Mesenchymal stem cell (in vitro differentiated cells and primary cell): Measurements from ENCODE around the gene SLC5A5.

Experiments used
- DNase-seq: peaks from one replicate; pipeline ENCODE4 v3.0.0-alpha.2; 2013
- H2AFZ ChIP-seq: one replicate; pipeline ENCODE4 v1.6.1; 2013; ENCODE audit warnings: low read depth, mild to moderate bottlenecking, control low read depth, inconsistent platforms, low read length, moderate library complexity
- H2AK5ac ChIP-seq: 2 replicates; pipeline ENCODE4 v1.6.1; 2013; ENCODE audit warnings: low read length, moderate library complexity, mild to moderate bottlenecking, inconsistent platforms; ENCODE audit not compliant: severe bottlenecking
- H2BK120ac ChIP-seq: one replicate; pipeline ENCODE4 v1.6.1; 2013; ENCODE audit warnings: low read depth, mild to moderate bottlenecking, inconsistent platforms, low read length, moderate library complexity
- H2BK12ac ChIP-seq, 2 experiments: one replicate each; pipeline ENCODE4 v1.6.1; 2013; ENCODE audit warnings: inconsistent platforms in 2 of 2, low read length in 2 of 2, mild to moderate bottlenecking in 2 of 2, moderate library complexity in 2 of 2, control low read depth in 1 of 2
- H2BK15ac ChIP-seq: one replicate; pipeline ENCODE4 v1.6.1; 2013; ENCODE audit warnings: mild to moderate bottlenecking, low read depth, inconsistent platforms; ENCODE audit not compliant: poor library complexity, severe bottlenecking
- H2BK5ac ChIP-seq: 2 replicates; pipeline ENCODE4 v1.6.1; 2013; ENCODE audit warnings: low read depth, mild to moderate bottlenecking, low read length, control low read depth, inconsistent platforms; ENCODE audit not compliant: poor library complexity, severe bottlenecking
- H3K14ac ChIP-seq, 2 experiments: one replicate each; pipeline ENCODE4 v1.6.1; 2013; ENCODE audit warnings: inconsistent platforms in 2 of 2, low read length in 2 of 2, control low read depth in 1 of 2, mild to moderate bottlenecking in 1 of 2, moderate library complexity in 1 of 2
- H3K18ac ChIP-seq, 2 experiments: one replicate each; pipeline ENCODE4 v1.6.1; 2013; ENCODE audit warnings: inconsistent platforms in 2 of 2, low read length in 2 of 2, control low read depth in 1 of 2, low read depth in 1 of 2, mild to moderate bottlenecking in 1 of 2
- H3K23ac ChIP-seq, 2 experiments: one replicate each; pipeline ENCODE4 v1.6.1; 2013; ENCODE audit warnings: inconsistent platforms in 2 of 2, low read length in 2 of 2, mild to moderate bottlenecking in 2 of 2, moderate library complexity in 2 of 2, control low read depth in 1 of 2
- H3K27ac ChIP-seq: 2 replicates; pipeline ENCODE4 v1.5.1; 2013; ENCODE audit warnings: mild to moderate bottlenecking, moderate library complexity, low read length, control low read depth, inconsistent platforms; ENCODE audit not compliant: poor library complexity, severe bottlenecking
- H3K27me3 ChIP-seq, 2 experiments: 2 replicates each; pipeline versions ENCODE4 v1.6.1 to v1.7.0; 2013; ENCODE audit warnings: low read length in 2 of 2, mild to moderate bottlenecking in 2 of 2, moderate library complexity in 2 of 2, control low read depth in 1 of 2, inconsistent platforms in 1 of 2; ENCODE audit not compliant: control insufficient read depth in 1 of 2, insufficient read depth in 1 of 2
- H3K36me3 ChIP-seq, 2 experiments: 2 replicates each; pipeline versions ENCODE4 v1.6.1 to v1.7.0; 2013; ENCODE audit warnings: low read length in 2 of 2, control low read depth in 1 of 2, inconsistent platforms in 1 of 2, low read depth in 1 of 2, mild to moderate bottlenecking in 1 of 2; ENCODE audit not compliant: insufficient read depth in 2 of 2, control insufficient read depth in 1 of 2
- H3K4ac ChIP-seq, 2 experiments: one replicate each; pipeline ENCODE4 v1.6.1; 2013; ENCODE audit warnings: inconsistent platforms in 2 of 2, low read length in 2 of 2, mild to moderate bottlenecking in 2 of 2, moderate library complexity in 2 of 2, control low read depth in 1 of 2, low read depth in 1 of 2
- H3K4me1 ChIP-seq: 2 replicates; pipeline ENCODE4 v1.6.1; 2013; ENCODE audit warnings: low read depth, low read length, control low read depth; ENCODE audit not compliant: control insufficient read depth, insufficient read depth
- H3K4me2 ChIP-seq: 2 replicates; pipeline ENCODE4 v1.6.1; 2013; ENCODE audit warnings: low read length, mild to moderate bottlenecking, inconsistent platforms; ENCODE audit not compliant: poor library complexity, severe bottlenecking
- H3K4me3 ChIP-seq, 2 experiments: 2 replicates each; pipeline versions ENCODE4 v1.5.1 to v1.7.0; 2013; ENCODE audit warnings: low read length in 2 of 2, mild to moderate bottlenecking in 2 of 2, control low read depth in 1 of 2, low read depth in 1 of 2; ENCODE audit not compliant: insufficient read depth in 1 of 2
- H3K79me1 ChIP-seq: replicated peaks from 2 replicates; pipeline ENCODE4 v1.6.1; 2013; ENCODE audit warnings: mild to moderate bottlenecking, control low read depth, low read length, inconsistent platforms; ENCODE audit not compliant: poor library complexity, severe bottlenecking
- H3K9ac ChIP-seq: 2 replicates; pipeline ENCODE4 v1.7.0; 2013; ENCODE audit warnings: mild to moderate bottlenecking, low read length, moderate library complexity
- H3K9me3 ChIP-seq: 2 replicates; pipeline ENCODE4 v1.7.0; 2013; ENCODE audit warnings: mild to moderate bottlenecking, low read length; ENCODE audit not compliant: control insufficient read depth
- H4K8ac ChIP-seq: one replicate; pipeline ENCODE4 v1.6.1; 2013; ENCODE audit warnings: inconsistent platforms, mild to moderate bottlenecking, low read length, moderate library complexity
- H4K91ac ChIP-seq: one replicate; pipeline ENCODE4 v1.6.1; 2013; ENCODE audit warnings: mild to moderate bottlenecking, low read length, inconsistent platforms
- WGBS: methylation state at CpG from one replicate; pipeline ENCODE4 v1.1.7; 2013; ENCODE audit warnings: mixed read lengths; 5-methylcytosine and 5-hydroxymethylcytosine counted together

SLC5A5 gene

DNA sequence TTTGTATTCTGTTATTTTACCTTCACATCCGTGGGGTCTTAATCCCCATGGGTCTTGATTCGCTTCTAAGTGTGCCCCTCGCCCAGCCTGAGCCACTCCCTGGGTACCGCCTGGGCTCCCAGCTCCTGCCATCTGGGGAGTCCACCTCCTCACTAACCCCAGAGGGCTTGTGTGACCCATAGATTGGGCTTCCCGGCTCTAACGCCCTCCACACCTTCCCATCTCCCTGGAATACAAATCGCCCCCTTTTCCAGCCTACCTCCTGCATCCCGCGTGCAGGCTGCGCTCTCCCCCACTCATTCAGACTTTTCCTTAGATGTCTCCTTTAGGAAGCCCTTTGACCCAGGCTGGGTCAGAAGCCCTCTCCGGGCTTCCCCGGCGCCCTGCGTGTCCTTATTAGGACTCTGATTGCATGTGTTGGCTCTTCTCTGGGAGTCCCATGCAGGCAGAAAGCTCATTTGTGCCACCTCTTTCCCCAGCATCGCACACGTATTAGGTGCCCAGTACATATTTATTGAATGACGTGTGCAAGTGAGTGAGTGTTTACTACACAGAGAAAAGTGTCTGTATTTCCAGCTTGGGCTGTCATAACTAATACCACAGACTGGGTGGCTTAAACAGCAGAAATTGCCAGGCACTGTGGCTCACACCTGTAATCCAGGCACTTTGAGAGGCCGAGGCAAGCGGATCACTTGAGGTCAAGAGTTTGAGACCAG lies 61.8 kb downstream of the SLC5A5 start:
- Histone ChIP-seq H2BK15ac (no peak overlapping the region), H2AFZ (peak overlapping the region; percentile 89), H3K36me3 (peaks cover 0 to 22% of the 10 kb centered on the region in 2 experiments), H4K8ac (peak overlapping the region; percentile 87), H2AK5ac (no peak overlapping the region), H3K4me3 (peak overlapping the region; percentile 90), H2BK5ac (peak overlapping the region; percentile 20), H3K18ac (no peak overlapping the region), H3K27me3 (peaks cover 0 to 5% of the 10 kb centered on the region in 2 experiments), H2BK12ac (no peak overlapping the region), H3K14ac (peak overlapping the region in 1 of 2 experiments; percentile 6), H3K4me2 (peak overlapping the region; percentile 81), H3K4ac (peak overlapping the region; percentile 60 to 93), H3K27ac (no peak overlapping the region), H3K23ac (no peak overlapping the region), H2BK120ac (no peak overlapping the region), H3K79me1 (peaks cover 27% of the 10 kb centered on the region), H3K4me1 (peaks cover 12% of the 10 kb centered on the region), H4K91ac (no peak overlapping the region), H3K9me3 (no peaks in the 10 kb centered on the region), H3K9ac (peak overlapping the region; percentile 95)
- 28% methylated on average over 19 of the region's 19 CpGs for WGBS
- peak; percentile 42 for DNase-seq

DNA sequence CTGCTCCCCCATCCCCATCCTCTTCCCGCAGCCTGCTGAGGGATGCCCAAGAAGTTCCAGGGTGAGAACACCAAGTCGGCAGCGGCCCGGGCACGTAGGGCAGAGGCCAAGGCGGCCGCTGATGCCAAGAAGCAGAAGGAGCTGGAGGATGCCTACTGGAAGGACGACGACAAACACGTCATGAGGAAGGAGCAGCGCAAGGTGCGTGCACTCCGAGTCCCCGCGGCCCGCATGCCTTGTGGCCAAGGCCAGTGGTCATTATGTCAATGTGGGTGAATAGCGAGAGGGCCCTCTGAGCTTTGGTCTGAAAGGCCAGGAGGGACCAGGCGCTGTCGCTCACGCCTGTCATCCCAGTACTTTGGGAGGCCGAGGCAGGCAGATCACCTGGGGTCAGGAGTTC lies 64.6 kb downstream of the SLC5A5 start:
- Histone ChIP-seq H3K36me3 (peaks cover 6 to 41% of the 10 kb centered on the region in 2 experiments), H3K4me3 (no peak overlapping the region), H3K4ac (no peak overlapping the region), H2AFZ (no peak overlapping the region), H2BK5ac (no peak overlapping the region), H2BK120ac (no peak overlapping the region), H3K4me2 (no peak overlapping the region), H4K8ac (peak overlapping the region; percentile 49), H3K79me1 (peaks cover 35% of the 10 kb centered on the region), H3K23ac (no peak overlapping the region), H2BK15ac (no peak overlapping the region), H2AK5ac (no peak overlapping the region), H3K9ac (no peak overlapping the region), H3K14ac (no peak overlapping the region), H4K91ac (no peak overlapping the region), H2BK12ac (no peak overlapping the region), H3K18ac (no peak overlapping the region), H3K27me3 (peaks cover 0 to 5% of the 10 kb centered on the region in 2 experiments), H3K27ac (no peak overlapping the region), H3K4me1 (peaks cover 11% of the 10 kb centered on the region), H3K9me3 (no peaks in the 10 kb centered on the region)
- WGBS, result 93% methylated on average over 21 of the region's 21 CpGs
- no peak for DNase-seq

DNA sequence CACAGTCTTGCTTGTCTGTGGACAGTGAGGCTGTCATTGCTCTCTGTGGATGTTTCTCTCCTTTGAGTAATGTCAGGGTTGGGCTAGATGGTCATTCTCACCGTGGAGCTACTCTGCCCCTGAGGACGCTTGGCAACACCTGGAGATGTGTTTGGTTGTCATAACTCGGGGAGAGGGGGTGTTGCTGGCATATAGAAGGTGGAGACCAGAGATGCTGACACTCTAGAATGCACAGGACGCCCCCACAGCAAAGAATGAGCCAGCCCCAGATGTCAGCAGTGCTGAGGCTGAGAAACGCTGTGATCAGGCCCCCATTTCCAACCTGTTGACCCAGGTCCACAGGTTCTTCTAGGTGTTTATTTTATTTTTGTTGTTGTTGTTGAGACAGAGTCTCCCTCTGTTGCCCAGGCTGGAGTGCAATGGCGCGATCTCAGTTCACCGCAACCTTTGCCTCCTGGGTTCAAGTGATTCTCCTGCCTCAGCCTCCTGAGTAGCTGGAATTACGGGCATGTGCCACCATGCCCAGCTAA lies 65.7 kb downstream of the SLC5A5 start:
- Histone ChIP-seq H3K27ac (no peak overlapping the region), H3K27me3 (no peaks in the 10 kb centered on the region), H3K4ac (no peak overlapping the region), H3K14ac (no peak overlapping the region), H3K79me1 (peaks cover 41% of the 10 kb centered on the region), H3K18ac (no peak overlapping the region), H3K9me3 (no peaks in the 10 kb centered on the region), H4K91ac (no peak overlapping the region), H2AFZ (no peak overlapping the region), H3K9ac (no peak overlapping the region), H3K23ac (no peak overlapping the region), H3K4me2 (no peak overlapping the region), H3K36me3 (peaks cover 6 to 52% of the 10 kb centered on the region in 2 experiments), H2BK5ac (no peak overlapping the region), H2AK5ac (no peak overlapping the region), H4K8ac (no peak overlapping the region), H3K4me1 (peaks cover 7% of the 10 kb centered on the region), H3K4me3 (no peak overlapping the region), H2BK120ac (no peak overlapping the region), H2BK15ac (no peak overlapping the region), H2BK12ac (no peak overlapping the region)
- no peak for DNase-seq
- WGBS, result 93% methylated on average over 9 of the region's 9 CpGs

DNA sequence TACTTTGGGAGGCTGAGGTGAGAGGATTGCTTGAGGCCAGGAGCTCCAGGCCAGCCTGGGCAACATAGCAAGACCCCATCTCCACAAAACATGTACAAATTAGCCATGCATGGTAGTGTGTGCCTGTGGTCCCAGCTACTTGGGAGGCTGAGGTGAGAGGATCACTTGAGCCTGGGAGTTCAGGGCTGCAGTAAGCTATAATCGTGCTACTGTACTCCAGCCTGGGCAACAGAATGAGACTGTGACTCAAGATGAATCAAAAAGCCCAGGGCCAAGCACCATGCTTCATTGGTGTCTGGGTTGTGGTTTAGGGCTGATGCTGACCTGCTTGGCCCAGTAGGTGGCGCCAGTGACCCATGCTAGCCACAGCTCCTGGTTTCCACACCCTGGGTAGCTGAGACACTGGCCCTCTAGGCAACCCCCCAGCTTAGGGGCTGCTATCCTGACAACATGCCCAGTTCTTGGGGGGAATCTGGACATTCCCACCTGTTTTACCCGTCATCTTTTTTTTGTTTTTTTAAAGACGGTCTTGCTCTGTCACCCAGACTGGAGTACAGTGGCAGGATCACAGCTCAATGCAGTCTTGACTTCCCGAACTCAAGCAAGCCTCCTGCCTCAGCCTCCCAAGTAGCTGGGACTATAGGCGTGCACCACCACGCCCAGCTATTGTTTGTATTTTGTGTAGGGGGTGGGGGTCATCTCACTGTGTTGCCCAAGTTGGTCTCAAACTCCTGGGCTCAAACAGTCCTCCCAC lies 66.5 kb downstream of the SLC5A5 start:
- Histone ChIP-seq H3K79me1 (peaks cover 37% of the 10 kb centered on the region), H3K14ac (no peak overlapping the region), H3K23ac (no peak overlapping the region), H2AFZ (no peak overlapping the region), H2BK120ac (no peak overlapping the region), H3K18ac (no peak overlapping the region), H3K4me2 (no peak overlapping the region), H2BK12ac (no peak overlapping the region), H3K27ac (no peak overlapping the region), H3K9me3 (no peaks in the 10 kb centered on the region), H3K36me3 (peaks cover 9 to 60% of the 10 kb centered on the region in 2 experiments), H2BK5ac (no peak overlapping the region), H3K4ac (no peak overlapping the region), H4K8ac (no peak overlapping the region), H3K27me3 (no peaks in the 10 kb centered on the region), H3K9ac (no peak overlapping the region), H4K91ac (peak overlapping the region; percentile 50), H3K4me3 (no peak overlapping the region), H3K4me1 (peaks cover 6% of the 10 kb centered on the region), H2AK5ac (no peak overlapping the region), H2BK15ac (no peak overlapping the region)
- DNase-seq, result peak; percentile 81
- 55% methylated on average over 5 of the region's 7 CpGs for WGBS
